Esophagus muscularis mucosa (tissue), 4 donors: ENCODE data around the gene CENPS. TPM values are rescaled to one million over a fixed set of nuclear protein-coding genes. Genes with fewer than 3 reads are reported as not detected.

Experiments used
- DNase-seq: peaks from one replicate; pipeline ENCODE4 v3.0.0-alpha.2; 2017; ENCODE audit errors: extremely low spot score
- H3K27ac ChIP-seq, 4 donors: fragments of 200-600 bp; sonication (generic); replicated peaks in 1 of 4; 1 replicate in 3 of 4; 2 replicates in 1 of 4; pipeline ENCODE4 v1.5.1; 2016 to 2019; ENCODE audit warnings: mild to moderate bottlenecking in 1 of 4
- H3K27me3 ChIP-seq, 4 donors: fragments of 200-600 bp; sonication (generic); one replicate each; pipeline versions ENCODE4 v1.5.1 to v1.6.0; 2016 to 2019
- H3K36me3 ChIP-seq, 4 donors: fragments of 200-600 bp; sonication (generic); one replicate each; pipeline ENCODE4 v1.5.1; 2016 to 2019
- H3K4me1 ChIP-seq, 4 donors: fragments of 200-600 bp; sonication (generic); one replicate each; pipeline ENCODE4 v1.5.1; 2016 to 2019
- H3K4me3 ChIP-seq, 4 donors: fragments of 200-600 bp; sonication (generic); 1 replicate in 2 of 4; 2 replicates in 2 of 4; pipeline ENCODE4 v1.5.1; 2016 to 2019; ENCODE audit warnings: mild to moderate bottlenecking in 4 of 4, moderate library complexity in 1 of 4
- H3K9me3 ChIP-seq, 4 donors: fragments of 200-600 bp; sonication (generic); 1 replicate in 3 of 4; 2 replicates in 1 of 4; pipeline ENCODE4 v1.5.1; 2016 to 2019
- EP300 ChIP-seq: sonication (generic); formaldehyde crosslinking; IDR thresholded peaks from one replicate; pipeline ENCODE4 v1.6.1; 2017; ENCODE audit warnings: antibody characterized with exemption
- POLR2A ChIP-seq: fragments of 450-650 bp; IDR thresholded peaks from one replicate; pipeline ENCODE4 v1.6.1; 2017; ENCODE audit warnings: antibody characterized with exemption, moderate library complexity, mild to moderate bottlenecking, low read depth
- POLR2AphosphoS5 ChIP-seq, 2 donors: sonication (generic); formaldehyde crosslinking; IDR thresholded peaks; one replicate each; pipeline ENCODE4 v1.6.1; 2017; ENCODE audit warnings: antibody characterized with exemption in 2 of 2
- WGBS: methylation state at CpG from one replicate; pipeline ENCODE4 v1.1.5; 2018; 5-methylcytosine and 5-hydroxymethylcytosine counted together
- intact Hi-C: fragments of 100-400 bp; cut with DNase I; formaldehyde crosslinking; loops from one replicate; pipeline ENCODE4 v1.15.1; 2023
- total RNA-seq, 4 donors: library from RNA; depleted of rRNA; stranded (reverse); fragments of >200 nt; gene quantifications; one replicate each; pipeline versions ENCODE4 v1.1.0 to v1.2.1, GENCODE V29; 2016
- TF ChIP-seq, protein P1 (sequence below), 3 experiments: fragments of 200-600 bp in 2 of 3; fragments of 450-650 bp in 1 of 3; sonication (generic) in 2 of 3; IDR thresholded peaks; one replicate each; pipeline ENCODE4 v1.5.1; 2017 to 2019; ENCODE audit warnings: antibody characterized with exemption in 3 of 3, mild to moderate bottlenecking in 2 of 3, moderate library complexity in 1 of 3

CENPS gene
- total RNA-seq, 4 donors from 2014 or later, result 4.0 to 13.3 (median 6.1) TPM

DNA sequence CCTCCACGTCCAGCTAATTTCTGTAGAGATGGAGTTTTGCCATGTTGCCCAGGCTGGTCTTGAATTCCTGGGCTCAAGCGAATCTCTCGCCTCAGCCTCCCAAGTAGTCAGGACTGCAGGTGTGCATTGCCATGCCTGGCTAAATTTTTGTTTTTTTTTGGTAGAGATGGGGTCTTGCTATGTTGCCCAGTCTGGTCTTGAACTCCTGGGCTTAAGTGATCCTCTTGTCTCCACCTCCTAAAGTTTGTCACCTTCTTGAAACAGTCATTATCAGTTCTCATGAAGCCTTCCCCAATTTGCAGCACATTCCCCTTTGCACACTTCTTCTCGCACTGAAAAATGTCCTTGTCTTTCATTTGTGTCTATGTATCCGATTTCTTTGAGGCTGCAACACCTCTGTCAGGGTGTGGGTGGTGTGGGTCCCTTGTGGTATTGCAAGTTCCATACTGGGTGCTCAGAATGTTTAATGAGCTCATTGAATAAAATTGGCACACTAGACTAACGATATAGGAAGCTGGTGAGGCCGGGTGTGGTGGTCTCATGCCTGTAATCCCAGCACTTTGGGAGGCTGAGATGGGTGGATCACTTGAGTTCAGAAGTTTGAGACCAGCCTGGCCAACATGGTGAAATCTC, 16.7 kb downstream of the CENPS start:
- TF ChIP-seq EP300 (no peak), POLR2A (no peak), POLR2AphosphoS5 (IDR thresholded peaks at IDR 0.05) (no peak)
- TF ChIP-seq, protein P1, sequence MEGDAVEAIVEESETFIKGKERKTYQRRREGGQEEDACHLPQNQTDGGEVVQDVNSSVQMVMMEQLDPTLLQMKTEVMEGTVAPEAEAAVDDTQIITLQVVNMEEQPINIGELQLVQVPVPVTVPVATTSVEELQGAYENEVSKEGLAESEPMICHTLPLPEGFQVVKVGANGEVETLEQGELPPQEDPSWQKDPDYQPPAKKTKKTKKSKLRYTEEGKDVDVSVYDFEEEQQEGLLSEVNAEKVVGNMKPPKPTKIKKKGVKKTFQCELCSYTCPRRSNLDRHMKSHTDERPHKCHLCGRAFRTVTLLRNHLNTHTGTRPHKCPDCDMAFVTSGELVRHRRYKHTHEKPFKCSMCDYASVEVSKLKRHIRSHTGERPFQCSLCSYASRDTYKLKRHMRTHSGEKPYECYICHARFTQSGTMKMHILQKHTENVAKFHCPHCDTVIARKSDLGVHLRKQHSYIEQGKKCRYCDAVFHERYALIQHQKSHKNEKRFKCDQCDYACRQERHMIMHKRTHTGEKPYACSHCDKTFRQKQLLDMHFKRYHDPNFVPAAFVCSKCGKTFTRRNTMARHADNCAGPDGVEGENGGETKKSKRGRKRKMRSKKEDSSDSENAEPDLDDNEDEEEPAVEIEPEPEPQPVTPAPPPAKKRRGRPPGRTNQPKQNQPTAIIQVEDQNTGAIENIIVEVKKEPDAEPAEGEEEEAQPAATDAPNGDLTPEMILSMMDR (IDR thresholded peaks at IDR 0.05), result no peak
- Histone ChIP-seq H3K9me3 (no peaks in the 10 kb centered on the region), H3K27me3 (no peaks in the 10 kb centered on the region), H3K4me1 (peaks cover 0 to 19% (median 18%) of the 10 kb centered on the region in 4 donors), H3K36me3 (peaks cover 0 to 16% (median 8%) of the 10 kb centered on the region in 4 donors), H3K27ac (no peak overlapping the region), H3K4me3 (no peak overlapping the region)
- intact Hi-C loops, result no loop called here
- WGBS, result 98% methylated on average over 7 of the region's 7 CpGs
- DNase-seq, result no peak

DNA sequence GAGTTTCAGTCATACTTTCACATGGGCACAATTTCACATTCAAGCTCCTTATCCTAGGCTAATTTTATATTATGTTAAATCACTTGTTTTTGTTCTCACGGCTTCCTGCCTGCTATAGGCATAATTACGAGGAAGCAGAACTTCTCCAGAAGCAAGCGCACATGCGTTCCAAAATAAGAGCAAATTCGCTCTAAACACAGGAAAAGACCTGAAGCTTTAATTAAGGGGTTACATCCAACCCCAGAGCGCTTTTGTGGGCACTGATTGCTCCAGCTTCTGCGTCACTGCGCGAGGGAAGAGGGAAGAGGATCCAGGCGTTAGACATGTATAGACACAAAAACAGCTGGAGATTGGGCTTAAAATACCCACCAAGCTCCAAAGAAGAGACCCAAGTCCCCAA, 19.5 kb downstream of the CENPS start, which contains the start of gene CORT:
Gene CORT (plus strand): TSS at position 281 of the 400 bp plus-strand sequence. CDS start 193 bp downstream, outside the sequence.
- Histone ChIP-seq H3K9me3 (no peaks in the 10 kb centered on the region), H3K27me3 (no peaks in the 10 kb centered on the region), H3K4me1 (peaks cover 0 to 19% (median 18%) of the 10 kb centered on the region in 4 donors), H3K4me3 (no peak within 1 kb of the TSS), H3K27ac (no peak within 1 kb of the TSS), H3K36me3 (peaks cover 0 to 9% (median 4%) of the 10 kb centered on the region in 4 donors)
- no peak for TF ChIP-seq POLR2A
- WGBS, result 79% methylated on average over 10 of the region's 10 CpGs
- DNase-seq, result no peak
- intact Hi-C loops, result no loop called here

DNA sequence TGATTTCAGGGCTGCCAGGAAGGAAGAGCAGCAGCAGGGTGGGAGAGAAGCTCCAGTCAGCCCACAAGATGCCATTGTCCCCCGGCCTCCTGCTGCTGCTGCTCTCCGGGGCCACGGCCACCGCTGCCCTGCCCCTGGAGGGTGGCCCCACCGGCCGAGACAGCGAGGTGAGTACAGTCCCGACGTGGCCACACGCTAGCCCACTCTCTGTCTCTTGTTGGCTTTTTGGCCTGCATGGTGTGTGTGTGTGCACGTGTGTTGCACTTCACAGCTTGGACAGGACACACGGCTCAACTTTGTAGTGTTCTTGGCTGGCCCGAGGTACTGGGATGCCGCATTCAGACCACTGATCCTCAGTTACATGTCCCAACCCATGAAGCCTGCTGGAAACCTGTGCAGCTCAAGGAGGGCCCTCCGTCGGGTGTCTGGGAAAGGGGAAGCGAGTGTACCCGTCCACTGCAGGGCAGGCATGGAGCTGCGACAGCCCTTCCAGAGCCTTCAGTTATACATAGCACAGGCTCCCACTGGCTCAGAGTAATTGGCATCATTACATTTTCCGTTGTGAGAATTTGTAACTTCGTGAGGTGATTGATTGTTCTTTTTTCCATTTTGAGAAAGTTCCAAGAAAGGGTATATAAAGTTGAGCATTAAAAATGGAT, 20.1 kb downstream of the CENPS start:
- Histone ChIP-seq H3K4me3 (no peak overlapping the region), H3K27ac (no peak overlapping the region), H3K4me1 (peaks cover 0 to 19% (median 18%) of the 10 kb centered on the region in 4 donors), H3K36me3 (peaks cover 0 to 5% (median under 1%) of the 10 kb centered on the region in 4 donors), H3K27me3 (no peaks in the 10 kb centered on the region), H3K9me3 (no peaks in the 10 kb centered on the region)
- WGBS, result 64% methylated on average over 18 of the region's 21 CpGs
- TF ChIP-seq POLR2AphosphoS5 (IDR thresholded peaks at IDR 0.05) (no peak), EP300 (no peak), POLR2A (no peak)
- TF ChIP-seq, protein P1 (IDR thresholded peaks at IDR 0.05), result no peak
- DNase-seq, result no peak
- intact Hi-C loops, result no loop called here

DNA sequence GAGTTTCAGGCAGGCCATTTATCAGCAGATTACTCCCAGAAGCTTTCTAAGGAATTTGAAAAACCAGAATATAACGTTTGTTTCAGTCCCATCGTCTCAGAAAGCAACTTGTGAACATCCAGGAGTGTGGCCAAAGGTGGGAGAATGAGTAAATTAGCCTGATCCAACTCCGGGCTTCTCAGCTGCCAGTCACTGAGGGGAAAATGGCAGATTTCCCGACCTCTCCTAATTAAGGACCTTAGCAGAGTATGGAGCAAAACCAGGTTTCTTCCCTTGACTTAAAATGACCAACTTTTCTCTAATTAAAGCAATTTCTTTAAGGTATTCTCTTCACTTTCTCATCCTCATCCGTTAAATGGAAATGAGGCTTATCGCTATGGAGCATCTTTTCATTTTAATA, 20.6 kb downstream of the CENPS start:
- Histone ChIP-seq H3K27me3 (no peaks in the 10 kb centered on the region), H3K36me3 (peaks cover 0 to 2% (median 0%) of the 10 kb centered on the region in 4 donors), H3K9me3 (no peaks in the 10 kb centered on the region), H3K27ac (no peak overlapping the region), H3K4me1 (peaks cover 0 to 19% (median 18%) of the 10 kb centered on the region in 4 donors), H3K4me3 (no peak overlapping the region)
- DNase-seq, result no peak
- TF ChIP-seq POLR2A, result no peak
- intact Hi-C loops, result no loop called here
- 23% methylated on average over 6 of the region's 6 CpGs for WGBS

DNA sequence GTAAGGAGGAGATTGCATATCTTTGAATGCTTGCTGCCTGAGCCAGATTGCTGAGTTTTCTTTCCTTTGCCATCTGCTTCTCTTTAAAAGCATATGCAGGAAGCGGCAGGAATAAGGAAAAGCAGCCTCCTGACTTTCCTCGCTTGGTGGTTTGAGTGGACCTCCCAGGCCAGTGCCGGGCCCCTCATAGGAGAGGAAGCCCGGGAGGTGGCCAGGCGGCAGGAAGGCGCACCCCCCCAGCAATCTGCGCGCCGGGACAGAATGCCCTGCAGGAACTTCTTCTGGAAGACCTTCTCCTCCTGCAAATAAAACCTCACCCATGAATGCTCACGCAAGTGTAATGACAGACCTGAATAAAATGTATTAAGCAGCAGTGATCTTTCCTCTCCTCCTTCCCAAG, 21.1 kb downstream of the CENPS start:
- H3K4me1 ChIP-seq, result peaks cover 0 to 19% (median 18%) of the 10 kb centered on the region in 4 donors
- peak overlapping the region in 2 of 4 donors; percentile 8 to 14 for H3K4me3 ChIP-seq
- no peaks in the 10 kb centered on the region for H3K9me3 ChIP-seq
- 6% methylated on average over 10 of the region's 10 CpGs for whole genome bisulfite sequencing
- H3K27me3 ChIP-seq, result no peaks in the 10 kb centered on the region
- no peak for DNase-seq
- TF ChIP-seq EP300 (no peak), POLR2AphosphoS5 (IDR thresholded peaks at IDR 0.05) (no peak), POLR2A (no peak)
- TF ChIP-seq, protein P1 (IDR thresholded peaks at IDR 0.05), result no peak
- intact Hi-C loops, result no loop called here
- H3K36me3 ChIP-seq, result no peaks in the 10 kb centered on the region
- no peak overlapping the region for H3K27ac ChIP-seq
